LNCaP clone FGC (cell line): ENCODE data around the gene NTRK2.

Experiments used
- DNase-seq: peaks from one replicate; pipeline ENCODE4 v3.0.0-alpha.2; 2011; ENCODE audit warnings: low read depth
- H3K4me3 ChIP-seq: 2 replicates; pipeline ENCODE4 v1.5.1; 2011; ENCODE audit warnings: mild to moderate bottlenecking, low read depth, low read length, control low read depth
- CTCF ChIP-seq: IDR thresholded peaks from 2 replicates; pipeline ENCODE4 v1.5.1; 2012; ENCODE audit warnings: mild to moderate bottlenecking; ENCODE audit not compliant: control insufficient read depth, insufficient read depth; ENCODE audit errors: extremely low read depth

NTRK2 gene

GRCh38 chr9:84860249-84861115 lies 191.0 kb downstream of the NTRK2 start:
- DNase-seq: no peak
- TF ChIP-seq CTCF: no peak
- no peak overlapping the region for H3K4me3 ChIP-seq

GRCh38 chr9:84861455-84861854 lies 191.9 kb downstream of the NTRK2 start:
- no peak for DNase-seq
- H3K4me3 ChIP-seq: no peak overlapping the region
- TF ChIP-seq CTCF: no peak

GRCh38 chr9:84862308-84862707 lies 192.8 kb downstream of the NTRK2 start:
- no peak for DNase-seq
- TF ChIP-seq CTCF: no peak
- no peak overlapping the region for H3K4me3 ChIP-seq

- no peak for TF ChIP-seq CTCF
- no peak for DNase-seq
Measured at GRCh38 chr9:84862810-84863287, 193.3 kb downstream of the NTRK2 start.

GRCh38 chr9:84863372-84863771 lies 193.8 kb downstream of the NTRK2 start:
- DNase-seq: no peak
- H3K4me3 ChIP-seq: no peak overlapping the region
- TF ChIP-seq CTCF: no peak

More at GRCh38 chr9:84862810-84863287, 193.3 kb downstream of the NTRK2 start:
- no peak overlapping the region for H3K4me3 ChIP-seq

GRCh38 chr9:84866396-84867175 lies 197.1 kb downstream of the NTRK2 start:
- no peak for DNase-seq
- TF ChIP-seq CTCF: no peak
- H3K4me3 ChIP-seq: no peak overlapping the region
